Activated T-cell treated with anti-CD3 and anti-CD28 coated beads, Interleukin-2, amount 50 U/mL, for 72 hours (primary cell): ENCODE results near the gene DMD. TPM values are rescaled to one million over a fixed set of nuclear protein-coding genes. Genes with fewer than 3 reads are reported as not detected.

Source experiments
- ATAC-seq, 2 donors: fragments of 150-1000 bp; cut with Tn5 transposase; replicated peaks in 1 of 2; 2 replicates each; pipeline ENCODE4 v1.10.0; 2021; ENCODE audit warnings: moderate library complexity in 2 of 2, mild to moderate bottlenecking in 1 of 2
- DNase-seq, 2 donors: peaks; one replicate each; pipeline ENCODE4 v3.0.0; 2021 to 2022; ENCODE audit warnings: mixed read lengths in 1 of 2
- H3K27ac Mint-ChIP-seq: one replicate; pipeline ENCODE4 v1.8.0; 2022; ENCODE audit warnings: mild to moderate bottlenecking, moderate library complexity, mixed read lengths
- H3K27me3 Mint-ChIP-seq: one replicate; pipeline ENCODE4 v1.8.0; 2022; ENCODE audit warnings: low read depth, mixed read lengths
- H3K36me3 Mint-ChIP-seq, 2 donors: one replicate each; pipeline ENCODE4 v1.8.0; 2022; ENCODE audit warnings: mixed read lengths in 2 of 2, mild to moderate bottlenecking in 1 of 2; ENCODE audit not compliant: insufficient read depth in 2 of 2
- H3K4me1 Mint-ChIP-seq: one replicate; pipeline ENCODE4 v1.8.0; 2022; ENCODE audit warnings: low read depth, mixed read lengths
- H3K4me3 Mint-ChIP-seq, 2 donors: one replicate each; pipeline ENCODE4 v1.8.0; 2022; ENCODE audit warnings: mild to moderate bottlenecking in 2 of 2, mixed read lengths in 2 of 2, moderate library complexity in 2 of 2
- H3K9me3 Mint-ChIP-seq, 2 donors: one replicate each; pipeline ENCODE4 v1.8.0; 2022; ENCODE audit warnings: mixed read lengths in 2 of 2
- total RNA-seq, 2 donors: library from RNA; stranded (reverse); gene quantifications; one replicate each; pipeline ENCODE4 v1.2.3, GENCODE V29; 2022

Gene DMD
- total RNA-seq, 2 donors from 2014 or later = 2.9 to 4.6 TPM

DNA sequence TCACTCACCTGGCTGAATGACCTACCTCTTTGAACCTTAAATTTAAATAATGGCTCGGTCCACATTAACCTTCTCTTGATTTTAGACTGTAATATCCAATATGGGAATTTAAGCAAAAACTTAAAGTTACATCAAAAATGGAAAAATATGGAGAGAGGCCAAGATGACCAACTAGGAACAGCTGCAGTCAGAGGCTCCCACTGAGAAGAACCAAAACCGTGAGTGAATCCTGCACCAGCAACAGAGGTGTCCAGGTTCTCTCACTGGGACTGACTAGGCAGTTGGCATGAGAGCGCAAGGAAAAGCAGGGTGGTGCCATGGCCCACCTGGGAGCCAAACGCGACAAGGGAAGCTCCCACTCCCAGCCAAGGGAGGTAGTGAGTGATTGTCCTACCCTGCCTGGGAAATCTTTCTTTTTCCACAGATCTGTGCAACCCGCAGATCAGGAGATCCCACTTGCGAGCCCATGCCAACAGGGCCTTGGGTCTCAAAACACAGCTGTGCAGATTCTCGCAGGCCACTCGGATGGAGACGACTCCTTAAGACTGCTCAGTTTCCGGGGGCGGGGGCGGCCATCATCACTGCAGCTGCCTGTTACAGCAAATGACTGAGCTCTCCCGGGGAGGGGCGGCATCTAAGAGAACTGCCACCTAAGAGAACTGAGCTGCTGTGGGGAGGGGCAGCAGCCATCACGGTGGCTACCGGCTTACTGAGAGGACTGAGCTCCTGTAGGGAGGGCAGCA is 343.4 kb downstream of the DMD start:
- ATAC-seq (no peak), DNase-seq (no peak)
- Mint-ChIP-seq H3K4me3 (no peak overlapping the region), H3K4me1 (no peaks in the 10 kb centered on the region), H3K9me3 (peaks cover 1 to 3% of the 10 kb centered on the region in 2 donors), H3K36me3 (peaks cover 0 to 2% of the 10 kb centered on the region in 2 donors), H3K27me3 (peaks cover 4% of the 10 kb centered on the region), H3K27ac (no peak overlapping the region)

DNA sequence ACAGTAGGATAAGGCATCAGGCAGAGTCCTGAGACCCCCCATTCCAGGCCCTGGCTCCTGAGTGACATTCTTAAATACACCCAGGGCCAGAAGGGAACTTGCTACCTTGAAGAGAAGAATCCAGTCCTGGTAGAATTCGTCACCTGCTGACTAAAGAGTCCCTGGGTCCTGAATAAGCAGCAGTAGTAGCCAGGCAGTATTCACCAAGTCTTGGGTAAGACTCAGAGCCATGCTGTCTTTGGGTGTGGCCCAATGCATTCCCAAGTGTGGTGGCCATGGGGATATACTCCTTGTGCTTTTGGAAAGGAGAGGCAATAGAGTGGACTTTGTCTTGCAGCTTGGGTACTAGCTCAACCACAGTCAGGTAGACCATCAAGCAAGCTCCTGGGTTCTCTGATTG is 359.1 kb downstream of the DMD start:
- ATAC-seq = no peak
- Mint-ChIP-seq H3K27me3 (no peaks in the 10 kb centered on the region), H3K27ac (no peak overlapping the region), H3K9me3 (no peaks in the 10 kb centered on the region), H3K4me3 (no peak overlapping the region), H3K36me3 (no peaks in the 10 kb centered on the region), H3K4me1 (no peaks in the 10 kb centered on the region)
- no peak for DNase-seq

DNA sequence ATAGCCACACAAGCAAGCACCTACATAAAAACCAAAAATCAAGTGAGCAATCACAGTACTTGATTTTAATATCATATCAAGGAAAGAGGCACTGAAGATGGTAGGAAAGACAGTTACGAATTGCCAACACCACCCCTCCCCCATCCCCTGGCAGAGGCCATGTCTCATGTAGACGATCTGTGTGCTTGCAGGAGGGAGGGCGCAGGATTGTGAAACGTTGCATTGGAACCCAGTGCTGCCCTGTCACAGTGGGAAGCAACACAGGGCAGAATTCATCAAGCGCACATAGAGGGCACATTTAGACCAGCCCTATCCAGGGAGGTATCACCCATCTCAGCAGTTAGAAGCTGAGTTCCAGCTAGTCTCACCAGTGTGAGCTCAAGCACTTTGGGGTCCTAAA is 359.8 kb downstream of the DMD start:
- Mint-ChIP-seq H3K36me3 (no peaks in the 10 kb centered on the region), H3K9me3 (no peaks in the 10 kb centered on the region), H3K4me1 (no peaks in the 10 kb centered on the region), H3K27me3 (no peaks in the 10 kb centered on the region), H3K4me3 (no peak overlapping the region), H3K27ac (no peak overlapping the region)
- DNase-seq (no peak), ATAC-seq (no peak)

DNA sequence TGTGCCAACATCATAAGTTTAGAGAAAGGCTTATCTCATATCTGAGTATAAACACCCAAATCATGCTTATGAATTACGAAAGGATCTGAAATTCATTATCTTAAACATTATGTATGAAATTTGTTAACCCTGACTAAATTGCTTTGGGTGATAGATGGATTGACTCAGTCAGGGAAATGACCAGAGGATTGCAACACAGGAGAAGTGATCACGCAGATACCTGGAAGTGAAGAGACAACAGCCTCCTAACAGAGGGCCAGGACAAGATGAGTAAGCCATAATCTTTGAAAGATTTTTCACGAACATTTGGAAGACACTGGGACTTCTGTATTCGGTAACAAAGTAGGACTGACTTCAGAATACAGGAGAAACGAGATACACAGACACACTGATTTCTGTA is 363.4 kb downstream of the DMD start:
- Mint-ChIP-seq H3K9me3 (no peaks in the 10 kb centered on the region), H3K4me1 (no peaks in the 10 kb centered on the region), H3K36me3 (no peaks in the 10 kb centered on the region), H3K4me3 (no peak overlapping the region), H3K27ac (no peak overlapping the region), H3K27me3 (no peaks in the 10 kb centered on the region)
- no peak for DNase-seq
- no peak for ATAC-seq

DNA sequence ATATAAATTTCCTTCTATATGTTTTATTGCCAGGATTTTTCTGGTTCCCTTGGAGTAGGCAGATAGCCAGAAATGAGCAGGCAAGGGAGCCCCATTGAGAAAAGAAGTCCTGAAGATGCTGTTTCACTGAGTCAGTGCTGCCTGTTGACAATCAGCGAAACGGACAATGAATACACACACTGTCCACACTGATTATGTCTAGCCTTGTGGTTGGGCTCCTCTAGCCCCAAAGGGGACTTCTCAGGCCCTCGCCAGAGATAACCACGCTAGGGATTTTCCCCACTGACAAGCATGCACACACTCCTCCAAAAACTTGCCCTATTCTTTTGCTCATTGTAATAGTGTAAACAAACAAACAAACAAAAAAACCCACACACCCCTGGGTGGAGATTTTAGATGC is 369.3 kb downstream of the DMD start:
- no peak overlapping the region for H3K4me3 Mint-ChIP-seq
- ATAC-seq (no peak), DNase-seq (no peak)
- H3K4me1 Mint-ChIP-seq = no peaks in the 10 kb centered on the region
- H3K36me3 Mint-ChIP-seq = no peaks in the 10 kb centered on the region
- H3K9me3 Mint-ChIP-seq = peaks cover 3 to 6% of the 10 kb centered on the region in 2 donors
- no peaks in the 10 kb centered on the region for H3K27me3 Mint-ChIP-seq
- no peak overlapping the region for H3K27ac Mint-ChIP-seq

DNA sequence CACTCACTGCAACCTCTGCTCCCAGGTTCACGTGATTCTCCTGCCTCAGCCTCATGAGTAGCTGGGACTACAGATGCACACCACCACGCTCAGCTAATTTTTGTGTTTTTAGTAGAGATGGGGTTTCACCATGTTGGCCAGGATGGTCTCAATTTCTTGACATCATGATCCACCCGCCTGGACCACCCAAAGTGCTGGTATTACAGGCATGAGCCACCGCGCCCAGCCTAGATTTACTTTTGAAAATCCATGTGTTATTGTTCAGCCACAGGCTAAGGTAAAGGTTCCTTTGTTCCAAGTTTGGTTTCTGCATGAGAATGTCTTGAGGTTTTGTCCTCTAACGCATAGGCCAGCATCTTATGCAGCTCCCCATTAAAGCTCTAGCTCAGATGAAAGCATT is 371.6 kb downstream of the DMD start:
- Mint-ChIP-seq H3K27ac (no peak overlapping the region), H3K4me1 (no peaks in the 10 kb centered on the region), H3K4me3 (no peak overlapping the region), H3K36me3 (no peaks in the 10 kb centered on the region), H3K27me3 (no peaks in the 10 kb centered on the region), H3K9me3 (peaks cover 4 to 6% of the 10 kb centered on the region in 2 donors)
- ATAC-seq (no peak), DNase-seq (no peak)

DNA sequence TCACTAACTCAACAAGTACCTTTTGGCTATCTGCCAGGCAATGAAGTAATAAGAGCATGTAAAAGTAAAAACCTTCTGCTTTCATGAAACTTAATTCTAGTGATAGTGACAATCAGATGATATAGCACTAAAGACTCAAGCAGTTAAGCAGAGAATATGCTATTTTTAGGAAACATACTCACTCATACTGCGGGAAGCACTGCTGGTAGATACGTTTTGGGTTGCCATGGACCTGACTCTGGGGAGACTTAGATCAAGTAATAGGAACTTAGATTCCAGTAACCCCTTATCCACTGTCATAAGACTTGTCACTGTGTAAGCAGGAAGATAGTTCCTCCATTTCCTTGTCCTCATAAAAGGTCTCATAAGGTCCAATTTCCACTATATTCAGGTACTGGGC is 386.3 kb downstream of the DMD start:
- no peak for DNase-seq
- H3K4me3 Mint-ChIP-seq = no peak overlapping the region
- H3K4me1 Mint-ChIP-seq = no peaks in the 10 kb centered on the region
- no peaks in the 10 kb centered on the region for H3K9me3 Mint-ChIP-seq
- no peaks in the 10 kb centered on the region for H3K36me3 Mint-ChIP-seq
- ATAC-seq = no peak
- no peak overlapping the region for H3K27ac Mint-ChIP-seq
- H3K27me3 Mint-ChIP-seq = no peaks in the 10 kb centered on the region

DNA sequence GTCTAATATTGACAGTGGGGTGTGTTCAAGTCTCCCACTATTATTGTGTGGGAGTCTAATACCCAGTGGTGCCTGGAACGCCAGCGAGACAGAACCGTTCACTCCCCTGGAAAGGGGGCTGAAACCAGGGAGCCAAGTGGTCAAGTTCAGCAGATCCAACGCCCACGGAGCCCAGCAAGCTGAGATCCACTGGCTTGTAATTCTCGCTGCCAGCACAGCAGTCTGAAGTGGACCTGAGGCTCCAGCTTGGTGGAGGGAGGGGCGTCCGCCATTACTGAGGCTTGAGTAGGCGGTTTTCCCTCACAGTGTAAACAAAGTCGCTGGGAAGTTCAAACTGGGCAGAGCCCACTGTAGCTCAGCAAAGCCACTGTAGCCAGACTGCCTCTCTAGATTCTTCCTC is 407.3 kb downstream of the DMD start:
- H3K36me3 Mint-ChIP-seq = peaks cover 0 to 4% of the 10 kb centered on the region in 2 donors
- DNase-seq (no peak), ATAC-seq (no peak)
- H3K9me3 Mint-ChIP-seq = peaks cover 6 to 14% of the 10 kb centered on the region in 2 donors
- H3K4me1 Mint-ChIP-seq = no peaks in the 10 kb centered on the region
- H3K27me3 Mint-ChIP-seq = no peaks in the 10 kb centered on the region
- no peak overlapping the region for H3K27ac Mint-ChIP-seq
- H3K4me3 Mint-ChIP-seq = no peak overlapping the region

DNA sequence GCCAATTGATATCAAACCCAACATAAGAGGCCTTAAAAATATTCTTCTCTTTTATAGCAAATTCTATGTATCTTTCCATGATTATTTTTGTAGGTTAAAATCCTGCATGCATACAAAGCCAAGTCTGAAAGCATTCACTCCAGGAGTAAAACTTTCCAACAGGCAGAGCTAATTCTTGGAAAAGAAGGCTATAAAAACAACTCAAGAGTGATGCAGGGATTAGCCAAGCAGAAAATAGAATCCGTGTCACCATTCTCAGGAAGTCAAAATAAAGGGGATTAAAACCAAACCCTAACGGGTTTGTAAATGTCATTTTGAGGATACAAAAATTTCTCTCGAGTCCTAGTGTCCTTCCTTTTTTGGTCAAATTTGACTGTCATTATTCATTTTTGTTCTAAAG is 412.4 kb downstream of the DMD start:
- DNase-seq (no peak), ATAC-seq (no peak)
- no peaks in the 10 kb centered on the region for H3K4me1 Mint-ChIP-seq
- H3K9me3 Mint-ChIP-seq = peaks cover 2 to 9% of the 10 kb centered on the region in 2 donors
- peaks cover 0 to 4% of the 10 kb centered on the region in 2 donors for H3K36me3 Mint-ChIP-seq
- H3K27ac Mint-ChIP-seq = no peak overlapping the region
- H3K27me3 Mint-ChIP-seq = no peaks in the 10 kb centered on the region
- no peak overlapping the region for H3K4me3 Mint-ChIP-seq

DNA sequence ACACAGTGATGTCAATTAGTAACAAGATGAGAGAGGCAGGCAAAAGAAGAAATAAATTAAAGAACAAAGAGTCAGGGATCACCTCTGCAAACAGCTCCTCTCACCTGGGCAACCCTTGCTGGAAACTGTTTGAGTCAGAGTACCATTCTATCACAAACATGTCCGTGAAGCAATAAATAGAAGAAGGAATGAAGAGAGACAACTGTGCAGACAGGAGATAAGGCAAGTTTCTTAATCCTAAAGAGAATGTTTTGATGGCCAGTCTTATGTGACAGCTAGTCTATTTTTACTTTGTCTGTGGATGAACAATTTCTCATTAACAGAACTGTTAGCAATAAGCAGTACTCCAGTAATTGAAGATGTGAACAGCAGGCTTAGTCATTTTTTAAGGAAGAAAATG is 422.4 kb downstream of the DMD start:
- H3K9me3 Mint-ChIP-seq = peaks cover 0 to 6% of the 10 kb centered on the region in 2 donors
- H3K27me3 Mint-ChIP-seq = no peaks in the 10 kb centered on the region
- ATAC-seq (no peak), DNase-seq (no peak)
- H3K4me3 Mint-ChIP-seq = no peak overlapping the region
- no peak overlapping the region for H3K27ac Mint-ChIP-seq
- H3K4me1 Mint-ChIP-seq = no peaks in the 10 kb centered on the region
- H3K36me3 Mint-ChIP-seq = no peaks in the 10 kb centered on the region

DNA sequence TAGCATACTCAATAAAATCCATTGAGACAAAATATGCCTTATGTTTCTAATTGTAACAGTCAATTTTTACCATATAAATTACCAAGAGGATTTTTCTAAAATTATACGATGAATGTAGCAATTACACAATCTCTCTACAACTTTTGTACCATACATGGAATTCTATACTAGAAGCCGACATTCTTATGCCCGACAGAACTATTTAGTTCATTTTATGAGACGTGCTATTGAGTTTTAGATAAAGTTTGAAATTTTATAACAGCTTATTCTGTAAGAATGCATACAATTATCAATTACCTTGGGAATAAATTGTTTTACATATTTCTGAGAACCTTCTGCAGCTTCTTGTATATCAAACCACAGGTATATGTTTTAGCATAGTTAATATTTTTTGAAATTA is 431.2 kb downstream of the DMD start:
- ATAC-seq = no peak
- peaks cover 0 to 2% of the 10 kb centered on the region in 2 donors for H3K9me3 Mint-ChIP-seq
- H3K4me1 Mint-ChIP-seq = no peaks in the 10 kb centered on the region
- DNase-seq = no peak
- no peaks in the 10 kb centered on the region for H3K36me3 Mint-ChIP-seq
- H3K4me3 Mint-ChIP-seq = no peak overlapping the region
- H3K27ac Mint-ChIP-seq = no peak overlapping the region
- no peaks in the 10 kb centered on the region for H3K27me3 Mint-ChIP-seq

DNA sequence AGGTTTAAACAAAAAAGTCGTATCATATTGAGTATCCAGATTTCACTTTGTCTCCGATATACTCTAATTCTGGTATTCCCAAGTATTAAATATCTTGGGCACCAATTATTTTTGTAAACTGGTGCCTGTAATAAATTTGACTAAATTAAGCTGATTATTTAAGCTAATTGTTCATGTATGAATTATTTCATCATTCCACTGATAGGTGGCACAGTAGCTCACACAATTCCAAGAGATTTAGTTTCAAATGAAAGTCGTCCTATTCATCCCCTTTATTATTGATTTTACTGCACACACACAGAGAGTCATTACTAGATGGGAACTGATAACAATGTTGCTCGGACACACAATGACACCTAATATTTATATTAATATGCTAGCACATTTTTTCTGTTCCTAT is 432.4 kb downstream of the DMD start:
- ATAC-seq (no peak), DNase-seq (no peak)
- Mint-ChIP-seq H3K27me3 (no peaks in the 10 kb centered on the region), H3K4me1 (no peaks in the 10 kb centered on the region), H3K36me3 (no peaks in the 10 kb centered on the region), H3K4me3 (no peak overlapping the region), H3K27ac (no peak overlapping the region), H3K9me3 (peaks cover 0 to 2% of the 10 kb centered on the region in 2 donors)

DNA sequence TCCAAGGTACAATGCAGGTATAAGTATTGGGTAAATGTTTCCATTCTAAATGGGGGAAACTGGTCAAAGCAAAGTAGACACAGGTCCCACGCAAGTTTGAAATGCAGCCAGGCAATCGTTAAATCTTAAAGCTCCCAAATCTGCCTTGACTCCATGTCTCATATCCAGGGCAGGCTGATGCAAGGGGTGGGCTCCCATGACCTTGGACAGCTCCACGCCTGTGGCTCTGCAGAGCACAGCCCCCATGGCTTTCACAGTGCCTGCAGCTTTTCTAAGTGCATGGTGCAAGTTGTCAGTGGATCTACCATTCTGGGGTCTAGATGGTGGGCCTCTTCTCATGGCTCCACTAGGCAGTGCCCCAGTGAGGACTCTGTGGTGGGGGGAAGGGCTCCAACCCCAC is 436.4 kb downstream of the DMD start:
- H3K36me3 Mint-ChIP-seq = no peaks in the 10 kb centered on the region
- ATAC-seq (no peak), DNase-seq (no peak)
- no peaks in the 10 kb centered on the region for H3K9me3 Mint-ChIP-seq
- no peaks in the 10 kb centered on the region for H3K27me3 Mint-ChIP-seq
- no peak overlapping the region for H3K27ac Mint-ChIP-seq
- no peak overlapping the region for H3K4me3 Mint-ChIP-seq
- H3K4me1 Mint-ChIP-seq = no peaks in the 10 kb centered on the region

DNA sequence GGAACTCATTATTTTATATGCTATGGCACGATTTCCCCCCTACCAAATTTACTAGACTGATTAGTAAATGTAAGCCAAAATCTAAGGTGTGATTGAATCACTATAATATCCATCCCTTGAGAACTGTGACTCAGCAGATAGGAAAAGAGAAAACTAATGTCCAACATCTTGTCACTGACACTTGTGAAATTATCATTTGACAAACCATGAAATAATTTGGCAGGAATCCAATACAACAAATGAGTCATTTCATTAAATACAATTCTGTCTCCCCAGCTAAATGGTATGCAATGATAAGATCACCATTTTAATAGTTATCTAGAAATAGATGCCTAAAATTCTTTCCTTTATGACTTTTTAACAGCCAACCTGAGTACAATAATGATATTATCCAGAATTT is 462.3 kb downstream of the DMD start:
- no peak for ATAC-seq
- peaks cover 5% of the 10 kb centered on the region for H3K27me3 Mint-ChIP-seq
- H3K4me3 Mint-ChIP-seq = no peak overlapping the region
- H3K36me3 Mint-ChIP-seq = no peaks in the 10 kb centered on the region
- DNase-seq = no peak
- peaks cover 2 to 3% of the 10 kb centered on the region in 2 donors for H3K9me3 Mint-ChIP-seq
- no peak overlapping the region for H3K27ac Mint-ChIP-seq
- H3K4me1 Mint-ChIP-seq = no peaks in the 10 kb centered on the region
